Gastroesophageal sphincter (tissue), 3 donors: ENCODE data around the gene CHST11.

Experiments
- CTCF ChIP-seq, 4 experiments: fragments of 200-600 bp in 2 of 4; fragments of 450-650 bp in 2 of 4; sonication (generic) in 1 of 4; IDR thresholded peaks; one replicate each; pipeline ENCODE4 v1.5.1; 2017 to 2019; ENCODE audit warnings: antibody characterized with exemption in 4 of 4, mild to moderate bottlenecking in 2 of 4, moderate library complexity in 2 of 4
- EP300 ChIP-seq: sonication (generic); formaldehyde crosslinking; IDR thresholded peaks from one replicate; pipeline ENCODE4 v1.6.1; 2017; ENCODE audit warnings: antibody characterized with exemption, mild to moderate bottlenecking
- POLR2A ChIP-seq, 2 donors: fragments of 450-650 bp; IDR thresholded peaks; one replicate each; pipeline ENCODE4 v1.6.1; 2017; ENCODE audit warnings: antibody characterized with exemption in 2 of 2, mild to moderate bottlenecking in 2 of 2, moderate library complexity in 1 of 2
- POLR2AphosphoS5 ChIP-seq: sonication (generic); formaldehyde crosslinking; IDR thresholded peaks from one replicate; pipeline ENCODE4 v1.6.1; 2017; ENCODE audit warnings: antibody characterized with exemption

GRCh38 chr12:104786352-104786751 lies 329.6 kb downstream of the CHST11 start:
- TF ChIP-seq POLR2A (IDR thresholded peaks at IDR 0.05) (no peak), CTCF (IDR thresholded peaks at IDR 0.05) (no peak), POLR2AphosphoS5 (no peak), EP300 (no peak)
